ENCODE measurements around the gene FGF4.

Gene FGF4, protein sequence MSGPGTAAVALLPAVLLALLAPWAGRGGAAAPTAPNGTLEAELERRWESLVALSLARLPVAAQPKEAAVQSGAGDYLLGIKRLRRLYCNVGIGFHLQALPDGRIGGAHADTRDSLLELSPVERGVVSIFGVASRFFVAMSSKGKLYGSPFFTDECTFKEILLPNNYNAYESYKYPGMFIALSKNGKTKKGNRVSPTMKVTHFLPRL

DNA sequence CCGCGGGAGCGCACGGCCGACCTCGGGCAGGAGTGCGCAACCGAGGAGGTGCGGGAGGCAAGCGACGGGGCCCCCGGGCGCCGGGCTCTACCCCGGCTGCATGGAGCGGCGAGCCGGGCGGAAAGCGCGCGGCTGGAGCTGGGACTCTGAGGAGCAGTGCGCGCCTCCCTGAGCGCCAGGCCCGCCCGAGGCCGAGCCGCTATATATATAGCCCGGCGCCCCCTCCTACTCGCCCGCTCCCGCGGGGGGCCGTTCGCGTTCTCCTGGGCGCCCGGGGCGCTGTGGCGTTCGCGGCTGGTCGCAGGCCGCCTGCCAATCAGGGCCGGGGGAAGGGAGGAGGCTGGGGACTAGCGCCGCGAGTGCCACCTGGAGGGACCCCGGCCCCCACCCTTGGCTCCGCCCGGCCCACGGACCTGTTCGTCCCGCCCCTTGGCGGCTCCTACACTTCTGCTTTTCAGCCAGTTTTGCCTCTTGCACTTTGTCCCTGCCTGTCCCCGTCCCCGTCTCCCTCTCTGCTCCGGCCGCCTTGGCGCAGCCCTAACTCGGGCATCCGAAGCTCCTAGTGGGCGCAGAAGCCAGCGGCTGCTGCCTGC, at the start of gene FGF4:
FGF4 (minus strand) TSS at position 179 of the 593 bp plus-strand sequence. CDS start 257 bp downstream, outside the sequence.
- DNase-seq (ENCODE audit: low spot score): no peak

- no peak for DNase-seq (ENCODE audit: low spot score)
These were observed 48.6 kb upstream of the FGF4 start for GRCh38 chr11:69823641-69824265.

DNA sequence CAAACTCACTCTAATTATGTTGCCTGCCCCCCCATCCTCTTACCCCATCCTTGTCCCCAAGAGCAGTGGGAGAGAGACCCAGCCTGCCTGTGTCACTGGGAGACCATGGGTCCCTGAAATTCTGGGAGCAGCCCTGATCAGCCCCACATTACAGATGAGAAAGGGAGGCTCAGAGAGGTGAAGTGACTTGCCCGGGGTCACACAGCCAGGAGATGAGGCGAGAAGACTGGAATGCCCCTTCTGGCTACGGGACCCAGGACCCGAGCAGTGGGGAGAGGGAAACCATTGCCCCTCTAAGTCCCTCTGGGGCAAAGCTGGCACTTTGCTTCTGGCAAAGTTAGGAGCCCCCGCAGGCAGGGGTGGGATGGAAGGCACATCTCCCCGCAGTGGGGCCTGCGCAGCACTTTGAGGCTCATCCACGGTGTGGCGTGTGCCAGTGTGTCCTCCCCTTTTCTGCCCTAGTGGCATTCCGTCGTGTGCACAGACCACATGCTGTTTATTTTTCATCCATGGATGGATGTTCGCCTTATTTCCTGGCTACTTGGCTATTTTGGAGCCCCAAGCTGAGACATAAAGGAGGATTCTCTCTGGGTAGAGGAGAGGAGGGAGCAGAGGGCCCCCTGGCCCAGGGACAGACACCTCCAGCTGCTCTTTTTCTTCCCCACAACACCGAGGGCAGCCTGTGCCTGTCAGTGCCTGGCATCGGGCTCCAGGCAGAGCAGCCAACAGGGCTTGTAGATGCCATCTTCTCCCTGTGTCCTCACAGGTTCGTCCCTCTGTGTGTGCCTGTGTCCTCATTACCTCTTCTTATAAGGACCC, 47.7 kb upstream of the FGF4 start:
- DNase-seq (ENCODE audit: low spot score): no peak

GRCh38 chr11:69821511-69822040, 46.4 kb upstream of the FGF4 start:
- DNase-seq (ENCODE audit: low spot score): no peak

DNA sequence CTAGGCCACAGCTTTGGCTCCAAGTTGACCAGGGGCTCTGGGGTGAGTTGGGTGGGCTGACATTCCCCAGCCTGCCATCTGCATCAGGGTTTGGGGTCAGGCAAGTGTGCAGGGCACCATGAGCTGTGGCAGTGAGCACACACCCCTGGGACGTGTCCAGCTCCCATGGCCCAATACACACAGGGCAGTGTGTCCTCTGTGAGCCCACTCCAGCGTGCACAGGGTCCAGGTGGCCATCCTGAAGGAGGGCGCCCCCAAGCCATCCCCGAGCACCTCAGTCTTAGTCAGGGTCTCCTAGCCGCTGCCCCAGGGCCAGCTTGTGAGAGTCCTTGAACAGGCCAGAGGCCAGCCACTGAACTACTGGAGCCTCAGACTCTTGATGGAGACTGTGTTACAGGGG, 45.3 kb upstream of the FGF4 start:
- DNase-seq (ENCODE audit: low spot score): no peak

- DNase-seq (ENCODE audit: low spot score): no peak
These were observed 44.5 kb upstream of the FGF4 start for GRCh38 chr11:69819541-69820070.

DNA sequence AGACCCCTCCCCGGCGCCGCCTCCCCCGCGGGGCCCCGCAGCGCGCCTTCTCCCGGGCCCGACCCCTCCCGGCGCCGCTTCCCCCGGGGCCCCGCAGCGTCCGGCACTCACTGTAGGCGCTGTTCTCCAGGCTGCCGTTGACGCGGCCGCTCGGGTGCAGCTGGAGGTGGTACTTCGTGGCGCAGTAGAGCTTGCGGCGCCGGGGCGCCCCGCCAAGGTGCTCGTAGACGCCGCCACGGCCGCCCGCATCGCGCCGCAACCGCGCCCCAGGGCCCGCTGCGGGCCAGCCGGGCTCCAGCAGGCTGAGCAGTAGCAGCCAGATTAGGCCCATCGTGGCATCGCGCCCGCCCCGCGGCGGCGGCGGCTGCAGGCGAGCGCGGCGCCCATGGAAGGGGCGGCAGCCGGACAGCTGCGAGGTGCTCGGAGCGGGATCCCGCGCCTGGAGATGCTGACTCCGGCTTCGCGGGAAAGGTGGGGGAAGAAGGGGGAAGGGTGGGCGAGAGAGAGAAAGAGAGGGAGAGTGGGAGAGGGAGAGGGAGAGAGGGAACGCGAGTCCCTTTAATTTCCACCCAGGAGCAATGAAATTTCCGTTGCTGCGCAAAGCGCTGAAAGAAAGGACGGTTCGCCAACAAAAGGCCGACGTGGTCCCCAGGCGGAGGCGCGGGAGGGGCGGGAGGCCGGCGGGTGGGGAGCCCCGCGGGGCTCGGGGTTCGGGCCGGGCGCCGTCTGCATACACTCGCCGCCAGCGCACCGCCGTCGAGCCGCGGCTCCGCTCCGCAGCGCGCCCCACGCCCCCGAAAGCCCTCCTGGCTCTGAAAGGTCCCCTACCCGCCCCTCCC, 43.7 kb upstream of the FGF4 start, which contains the start of gene FGF3:
FGF3 (minus strand) TSS at position 814 of the 839 bp plus-strand sequence; CDS start at position 331, 483 bp downstream.
- DNase-seq (ENCODE audit: low spot score): no peak

DNA sequence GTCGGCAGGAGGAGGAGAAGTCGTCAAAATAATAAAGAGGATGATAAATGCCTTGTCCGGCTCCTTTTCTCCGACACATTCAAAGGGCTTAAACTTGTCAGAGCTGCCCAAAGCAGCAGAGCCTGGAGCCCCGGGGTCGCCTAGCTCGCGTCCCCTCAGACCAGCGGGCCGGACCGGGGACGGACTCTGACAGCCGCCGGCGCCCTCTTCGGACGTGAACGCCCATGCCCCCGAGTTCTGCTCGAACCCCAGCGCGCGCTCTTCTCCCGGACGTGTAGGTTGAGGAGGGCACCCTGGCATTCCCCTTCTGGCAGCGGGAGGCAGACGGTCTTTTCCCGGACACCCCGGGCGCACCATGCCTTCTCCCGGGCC, 43.1 kb upstream of the FGF4 start:
- no peak for DNase-seq (ENCODE audit: low spot score)

DNA sequence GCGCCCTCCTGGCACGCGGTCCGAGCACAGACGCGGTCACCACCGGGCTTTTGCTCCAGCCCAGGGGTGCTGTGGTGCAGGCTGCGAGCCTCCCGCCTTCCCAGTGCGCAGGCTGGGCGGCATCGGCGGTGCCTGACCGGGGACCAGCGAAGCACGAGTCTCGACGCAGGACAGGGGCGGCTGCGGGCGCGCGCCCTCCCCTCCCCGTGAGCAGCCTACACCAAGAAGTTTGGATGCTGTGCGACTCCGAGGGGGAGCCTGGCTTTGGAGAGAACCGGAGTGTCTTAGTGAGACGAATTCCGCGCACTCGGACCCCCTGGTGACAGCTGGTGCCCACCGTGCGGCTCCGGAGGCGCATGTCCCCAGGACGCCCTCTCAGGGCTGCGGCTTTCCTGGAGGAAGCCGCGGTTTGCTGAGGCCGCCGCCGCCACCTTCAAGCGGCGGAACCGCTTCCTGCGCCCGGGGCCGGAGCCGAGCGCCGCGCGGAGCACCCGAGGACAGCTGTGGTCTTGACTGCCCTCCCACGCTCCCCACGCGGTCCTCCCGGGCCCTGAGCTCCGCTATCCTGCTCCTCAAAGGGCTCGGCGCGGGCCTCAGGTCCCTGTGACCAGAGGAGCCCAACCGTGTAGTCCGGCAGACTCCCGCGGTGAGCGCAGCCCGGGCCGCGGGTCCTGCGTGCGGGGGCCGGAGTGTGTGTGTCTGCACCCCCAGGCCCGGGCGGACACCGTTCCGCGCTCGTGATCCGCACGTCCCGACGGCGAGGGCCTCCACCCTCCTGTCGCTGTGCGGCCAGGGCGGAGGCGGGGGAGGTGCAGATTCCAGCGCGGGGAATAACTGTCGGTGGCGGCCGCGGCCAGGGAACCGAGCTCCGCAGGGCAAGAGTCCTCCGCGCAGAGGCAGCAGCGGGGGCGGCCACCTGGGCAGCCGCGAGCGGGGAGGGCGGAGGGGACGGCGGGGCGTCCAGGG, 42.4 kb upstream of the FGF4 start:
- no peak for DNase-seq (ENCODE audit: low spot score)

GRCh38 chr11:69816671-69817070, 41.5 kb upstream of the FGF4 start:
- no peak for DNase-seq (ENCODE audit: low spot score)

DNA sequence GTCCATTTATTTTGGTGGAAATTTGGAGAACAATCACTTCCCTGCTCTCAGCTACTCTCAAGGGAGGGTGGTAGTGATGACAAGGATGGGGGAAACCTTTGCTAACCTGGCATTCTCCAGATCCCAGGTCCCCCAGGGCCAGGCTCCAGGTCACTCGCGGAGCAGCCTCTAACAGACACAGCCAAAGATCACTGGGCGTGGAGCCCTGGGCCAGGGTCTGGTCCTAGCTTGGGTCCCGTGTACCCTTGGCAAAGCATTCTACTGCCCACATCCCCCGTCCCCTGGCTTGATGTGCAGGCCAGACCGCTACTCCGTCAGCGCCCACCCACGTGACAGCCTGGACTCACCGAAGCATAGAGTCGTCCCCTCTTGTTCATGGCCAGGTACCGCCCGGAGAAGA, 40.8 kb upstream of the FGF4 start:
- DNase-seq (ENCODE audit: low spot score): no peak

GRCh38 chr11:69814902-69815301, 39.8 kb upstream of the FGF4 start:
- no peak for DNase-seq (ENCODE audit: low spot score)

DNA sequence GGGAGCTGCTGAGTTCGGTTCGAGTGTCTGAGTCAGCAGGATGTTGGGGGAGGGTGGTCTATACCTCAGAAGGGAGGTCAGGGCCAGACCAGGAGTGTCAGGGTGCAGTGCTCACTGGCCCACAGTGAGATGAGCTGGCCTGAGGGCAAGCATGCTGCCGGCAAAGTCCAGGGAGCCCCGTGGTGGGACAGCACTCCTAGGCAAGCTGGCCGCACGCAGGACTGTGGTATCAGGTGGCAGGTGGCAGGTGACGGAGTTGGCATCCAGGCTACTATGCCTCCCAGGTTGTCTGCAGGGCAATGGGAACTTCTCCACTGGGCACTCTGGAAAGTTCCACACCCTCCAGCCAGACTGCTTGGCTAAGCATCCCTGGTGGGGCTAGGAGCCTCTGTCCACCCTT, 39.3 kb upstream of the FGF4 start:
- DNase-seq (ENCODE audit: low spot score): no peak

GRCh38 chr11:69813839-69814238, 38.7 kb upstream of the FGF4 start:
- no peak for DNase-seq (ENCODE audit: low spot score)

- DNase-seq (ENCODE audit: low spot score): no peak
These were observed 37.8 kb upstream of the FGF4 start for GRCh38 chr11:69812946-69813345.

DNA sequence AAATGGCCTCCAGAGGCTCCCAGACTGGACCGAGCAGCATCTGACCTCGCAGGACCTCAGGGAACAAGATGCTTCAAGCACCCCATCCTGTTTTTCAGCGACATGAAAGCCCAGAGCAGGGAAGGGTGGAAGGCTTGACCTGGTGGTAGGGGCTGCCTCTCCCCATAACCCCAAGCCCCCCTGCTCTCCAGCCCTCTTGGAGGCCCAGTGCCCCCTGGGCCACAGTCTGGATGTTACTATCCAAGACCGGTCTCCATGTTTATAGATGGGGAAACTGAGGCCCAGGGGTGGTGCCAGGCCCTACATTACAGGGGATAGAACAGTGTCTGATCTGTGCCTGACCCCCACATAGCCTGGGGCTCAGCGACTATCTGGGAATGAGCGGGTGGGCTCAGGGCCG, 37.1 kb upstream of the FGF4 start:
- no peak for DNase-seq (ENCODE audit: low spot score)

- no peak for DNase-seq (ENCODE audit: low spot score)
These were observed 36.3 kb upstream of the FGF4 start for GRCh38 chr11:69811431-69811830.

DNA sequence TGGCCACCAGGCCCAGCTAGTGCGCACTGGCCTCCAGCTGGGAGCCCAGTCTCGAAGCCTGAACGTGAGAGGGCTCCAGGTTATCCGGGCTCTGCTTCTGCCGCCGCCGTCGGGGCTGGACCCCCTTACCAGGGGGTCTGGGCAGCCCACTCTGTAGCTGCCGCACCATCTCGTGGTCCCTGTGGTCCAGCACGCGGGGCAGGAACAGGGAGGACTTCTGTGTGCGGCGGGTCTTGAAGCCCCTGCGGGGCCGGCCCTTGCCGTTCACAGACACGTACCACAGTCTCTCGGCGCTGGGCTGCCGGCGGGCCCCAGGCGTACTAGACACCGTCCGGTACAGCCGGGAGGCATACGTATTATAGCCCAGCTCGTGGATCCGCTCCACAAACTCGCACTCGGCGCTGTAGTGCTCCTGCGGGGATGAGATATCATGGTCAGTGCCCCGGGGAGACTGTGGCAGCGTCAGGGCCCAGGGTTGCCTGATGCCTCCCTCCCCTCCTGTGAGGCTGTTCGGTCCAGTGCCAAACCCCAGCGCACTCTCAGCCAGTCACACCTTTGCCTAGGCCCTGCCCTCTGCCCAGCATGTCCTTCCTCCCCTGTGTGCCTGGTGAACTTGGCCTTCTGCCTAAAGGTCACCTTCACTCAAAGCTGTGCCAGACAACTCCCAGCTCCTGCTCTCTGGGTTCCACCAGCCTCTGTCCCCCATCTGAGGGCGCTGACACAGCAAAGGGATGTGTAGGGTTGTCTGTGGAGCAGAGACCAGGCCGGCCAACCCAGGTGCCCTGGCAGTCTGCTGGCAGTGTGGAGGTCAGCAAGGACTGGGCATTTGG, 35.4 kb upstream of the FGF4 start:
- DNase-seq (ENCODE audit: low spot score): no peak

DNA sequence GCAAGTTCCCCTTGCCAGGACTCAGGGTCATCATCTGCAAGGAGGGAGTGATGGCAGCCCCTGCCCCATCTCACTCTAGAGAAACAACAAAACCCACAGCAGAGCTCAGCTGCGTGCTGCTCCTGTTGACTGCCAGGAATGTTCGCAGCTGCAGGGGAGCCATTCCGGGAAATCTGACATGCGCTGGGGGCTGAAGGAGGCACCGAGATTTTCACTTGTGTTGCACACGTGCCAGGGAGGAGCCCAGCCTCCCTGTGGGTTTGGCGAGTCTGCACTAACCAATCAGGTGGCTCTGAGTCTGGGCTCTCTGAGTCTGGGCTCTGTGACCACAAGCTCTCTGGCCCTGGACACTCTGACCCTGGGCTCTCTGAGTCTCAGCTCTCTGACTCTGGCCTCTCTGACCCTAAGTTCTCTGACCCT, 33.5 kb upstream of the FGF4 start:
- no peak for DNase-seq (ENCODE audit: low spot score)
